Sigmoid colon (tissue), 7 donors: ENCODE measurements around the gene LAS1L. TPM values are rescaled to one million over a fixed set of nuclear protein-coding genes. Genes with fewer than 3 reads are reported as not detected.
"Not testable (repeated sequence)": the region's sequence is repeated elsewhere in the genome, so short reads cannot be mapped to it uniquely, and the experiment has no call there.

Source experiments
- DNase-seq: peaks from one replicate; pipeline ENCODE4 v3.0.0-alpha.2; 2019
- H3K27ac ChIP-seq, 4 donors: fragments of 200-600 bp; sonication (generic); one replicate each; pipeline ENCODE4 v1.5.1; 2016 to 2019; ENCODE audit warnings: mild to moderate bottlenecking in 1 of 4
- H3K27me3 ChIP-seq, 3 donors: fragments of 200-600 bp; sonication (generic); one replicate each; pipeline ENCODE4 v1.5.1; 2019; ENCODE audit warnings: mild to moderate bottlenecking in 1 of 3
- H3K36me3 ChIP-seq, 4 donors: fragments of 200-600 bp; sonication (generic); one replicate each; pipeline ENCODE4 v1.5.1; 2016 to 2019
- H3K4me1 ChIP-seq, 4 donors: fragments of 200-600 bp; sonication (generic); one replicate each; pipeline ENCODE4 v1.5.1; 2017 to 2019
- H3K4me3 ChIP-seq, 4 donors: fragments of 200-600 bp; sonication (generic); one replicate each; pipeline ENCODE4 v1.5.1; 2017 to 2019; ENCODE audit warnings: mild to moderate bottlenecking in 2 of 4, moderate library complexity in 1 of 4
- H3K9me3 ChIP-seq, 4 donors: fragments of 200-600 bp in 3 of 4; sonication (generic) in 3 of 4; one replicate each; pipeline versions ENCODE4 v1.5.1 to v1.6.1; 2013 to 2019
- EP300 ChIP-seq, 4 donors: sonication (generic); formaldehyde crosslinking; IDR thresholded peaks; one replicate each; pipeline ENCODE4 v1.6.1; 2017; ENCODE audit warnings: antibody characterized with exemption in 4 of 4
- POLR2A ChIP-seq, 2 donors: fragments of 450-650 bp; IDR thresholded peaks; one replicate each; pipeline ENCODE4 v1.6.1; 2016; ENCODE audit warnings: antibody characterized with exemption in 2 of 2, mild to moderate bottlenecking in 2 of 2, moderate library complexity in 2 of 2
- POLR2AphosphoS5 ChIP-seq, 4 donors: sonication (generic); formaldehyde crosslinking; IDR thresholded peaks; one replicate each; pipeline ENCODE4 v1.6.1; 2017; ENCODE audit warnings: antibody characterized with exemption in 4 of 4
- WGBS, 2 donors: extraction: QIAGEN DNeasy Blood & Tissue Kit; methylation state at CpG; one replicate each; pipeline ENCODE4 v1.1.7; 2013; 5-methylcytosine and 5-hydroxymethylcytosine counted together
- intact Hi-C: fragments of 100-400 bp; cut with DNase I; formaldehyde crosslinking; loops from one replicate; pipeline ENCODE4 v1.15.1; 2023
- polyA plus RNA-seq, 3 donors: library from polyadenylated mRNA; stranded (reverse); fragments of 200-250 nt; gene quantifications; one replicate each; pipeline ENCODE4 v1.2.3, GENCODE V29; 2013
- total RNA-seq, 4 donors: library from RNA; depleted of rRNA; stranded (reverse); fragments of >200 nt; gene quantifications; one replicate each; pipeline ENCODE4 v1.1.0, GENCODE V29; 2016
- TF ChIP-seq, protein P1 (sequence below), 4 experiments: fragments of 450-650 bp in 3 of 4; fragments of 200-600 bp in 1 of 4; IDR thresholded peaks; one replicate each; pipeline ENCODE4 v1.5.1; 2016 to 2019; ENCODE audit warnings: antibody characterized with exemption in 4 of 4, mild to moderate bottlenecking in 3 of 4, moderate library complexity in 2 of 4
- donor health status: healthy with polysubstance abuse.
- donor health status: Bipolar disorder and iron deficiency.
- donor health status: healthy.

The LAS1L gene
- total and polyA plus RNA-seq, 7 donors = 7.6 to 23.9 (median 21.2) TPM

DNA sequence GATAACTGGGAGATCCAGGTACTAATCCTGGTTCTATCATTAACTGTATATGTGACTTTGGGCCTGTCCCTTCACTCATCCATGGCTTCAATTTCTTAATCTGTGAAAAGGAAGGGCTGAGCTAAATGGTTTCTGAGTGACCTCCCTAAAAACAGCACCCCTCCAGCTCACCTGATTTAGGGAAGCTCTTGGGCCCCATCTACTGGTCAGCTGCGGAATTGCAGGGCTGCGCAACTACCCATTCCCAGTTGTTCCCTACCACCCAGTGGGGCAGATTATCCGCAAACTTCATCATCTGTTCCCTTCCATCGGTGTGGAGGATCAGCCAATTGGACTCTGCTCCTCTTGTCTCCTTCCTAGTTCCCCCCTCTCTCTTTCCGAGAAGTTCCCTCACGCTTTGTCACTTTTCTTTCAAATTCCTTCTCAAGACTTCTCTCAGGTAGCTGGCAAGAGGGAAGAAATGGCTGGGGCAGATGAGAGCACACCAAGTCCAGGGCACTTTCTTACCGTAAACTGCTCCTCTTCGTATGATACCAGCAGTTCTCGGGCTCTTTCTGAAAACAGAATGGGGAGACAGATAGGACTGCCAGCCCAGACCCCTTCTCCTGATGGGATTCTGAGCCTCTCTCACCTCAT is 5.8 kb downstream of the LAS1L start:
- TF ChIP-seq, protein P1, sequence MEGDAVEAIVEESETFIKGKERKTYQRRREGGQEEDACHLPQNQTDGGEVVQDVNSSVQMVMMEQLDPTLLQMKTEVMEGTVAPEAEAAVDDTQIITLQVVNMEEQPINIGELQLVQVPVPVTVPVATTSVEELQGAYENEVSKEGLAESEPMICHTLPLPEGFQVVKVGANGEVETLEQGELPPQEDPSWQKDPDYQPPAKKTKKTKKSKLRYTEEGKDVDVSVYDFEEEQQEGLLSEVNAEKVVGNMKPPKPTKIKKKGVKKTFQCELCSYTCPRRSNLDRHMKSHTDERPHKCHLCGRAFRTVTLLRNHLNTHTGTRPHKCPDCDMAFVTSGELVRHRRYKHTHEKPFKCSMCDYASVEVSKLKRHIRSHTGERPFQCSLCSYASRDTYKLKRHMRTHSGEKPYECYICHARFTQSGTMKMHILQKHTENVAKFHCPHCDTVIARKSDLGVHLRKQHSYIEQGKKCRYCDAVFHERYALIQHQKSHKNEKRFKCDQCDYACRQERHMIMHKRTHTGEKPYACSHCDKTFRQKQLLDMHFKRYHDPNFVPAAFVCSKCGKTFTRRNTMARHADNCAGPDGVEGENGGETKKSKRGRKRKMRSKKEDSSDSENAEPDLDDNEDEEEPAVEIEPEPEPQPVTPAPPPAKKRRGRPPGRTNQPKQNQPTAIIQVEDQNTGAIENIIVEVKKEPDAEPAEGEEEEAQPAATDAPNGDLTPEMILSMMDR (IDR thresholded peaks at IDR 0.05) = peak; percentile 41 to 84 (median 66)
- no peak for TF ChIP-seq POLR2A (IDR thresholded peaks at IDR 0.05)
- Histone ChIP-seq H3K36me3 (peaks cover 0 to 51% (median 7%) of the 10 kb centered on the region in 4 donors), H3K27ac (no peak overlapping the region), H3K9me3 (no peaks in the 10 kb centered on the region), H3K27me3 (no peaks in the 10 kb centered on the region), H3K4me3 (no peak overlapping the region), H3K4me1 (peaks cover 0 to 11% (median 10%) of the 10 kb centered on the region in 4 donors)
- WGBS, 2 donors = 58 to 59% methylated on average over 9 of the region's 9 CpGs
- intact Hi-C loops = loop anchor here (5.0 kb wide), 1 partner anchor 637 kb away; no protein-coding TSS in a partner anchor
- no peak for DNase-seq

DNA sequence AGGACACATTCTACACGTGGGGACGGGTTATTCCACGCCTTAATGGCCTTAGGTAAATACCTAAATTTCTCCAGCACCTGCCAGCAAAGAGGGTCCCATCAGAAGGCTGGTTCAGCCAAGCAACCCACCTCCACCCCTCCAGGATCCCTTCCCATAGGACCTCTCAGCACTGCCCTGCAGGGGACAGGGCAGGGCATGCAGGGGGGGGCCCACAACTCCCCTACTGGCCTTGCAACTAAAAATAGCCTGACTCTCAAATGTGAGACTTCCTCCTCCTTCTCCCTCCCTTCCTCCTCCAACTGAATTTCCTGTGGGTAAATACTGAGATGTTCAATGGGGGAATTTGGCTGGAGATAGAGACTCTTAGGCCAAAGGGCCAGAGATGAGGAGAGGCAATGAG is 6.3 kb downstream of the LAS1L start:
- TF ChIP-seq, protein P1 (IDR thresholded peaks at IDR 0.05) = no peak
- TF ChIP-seq EP300 (IDR thresholded peaks at IDR 0.05) (no peak), POLR2A (IDR thresholded peaks at IDR 0.05) (no peak), POLR2AphosphoS5 (IDR thresholded peaks at IDR 0.05) (no peak)
- peaks cover 0 to 5% (median 4%) of the 10 kb centered on the region in 4 donors for H3K4me1 ChIP-seq
- no peak for DNase-seq
- no peak overlapping the region for H3K27ac ChIP-seq
- intact Hi-C loops = loop anchor here (5.0 kb wide), 1 partner anchor 636 kb away; no protein-coding TSS in a partner anchor
- WGBS, 2 donors = 28 to 66% methylated on average over 3 of the region's 3 CpGs
- no peak overlapping the region for H3K4me3 ChIP-seq
- no peaks in the 10 kb centered on the region for H3K9me3 ChIP-seq
- H3K36me3 ChIP-seq = peaks cover 0 to 56% (median 9%) of the 10 kb centered on the region in 4 donors
- H3K27me3 ChIP-seq = no peaks in the 10 kb centered on the region

DNA sequence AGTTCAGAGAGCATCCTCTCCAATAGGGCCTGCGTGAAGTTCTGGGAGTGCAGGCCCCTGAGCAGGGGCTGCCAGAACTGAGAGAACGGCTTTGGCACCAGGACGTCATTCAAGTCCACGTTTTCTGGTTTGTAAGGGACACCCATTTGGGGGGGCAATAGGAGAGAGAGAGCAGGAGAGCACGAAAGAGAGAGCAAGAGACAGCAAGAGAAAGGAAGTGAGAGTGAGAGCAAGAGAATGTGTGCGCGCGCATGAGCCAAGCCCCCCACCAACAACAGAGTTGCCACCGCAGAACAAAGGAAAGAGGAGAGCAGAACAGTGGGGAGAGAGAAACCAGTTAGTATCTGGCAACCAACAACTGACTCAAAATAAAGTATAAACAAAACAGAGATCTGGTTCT is 10.4 kb downstream of the LAS1L start:
- Histone ChIP-seq H3K27ac (no peak overlapping the region), H3K4me1 (no peaks in the 10 kb centered on the region), H3K36me3 (peaks cover 0 to 68% (median 10%) of the 10 kb centered on the region in 4 donors), H3K27me3 (no peaks in the 10 kb centered on the region), H3K4me3 (no peak overlapping the region), H3K9me3 (no peaks in the 10 kb centered on the region)
- intact Hi-C loops = no loop called here
- no peak for DNase-seq
- TF ChIP-seq POLR2A (IDR thresholded peaks at IDR 0.05) = no peak
- no peak for TF ChIP-seq EP300 (IDR thresholded peaks at IDR 0.05)
- TF ChIP-seq, protein P1 (IDR thresholded peaks at IDR 0.05) = no peak
- no peak for TF ChIP-seq POLR2AphosphoS5 (IDR thresholded peaks at IDR 0.05)
- WGBS, 2 donors = 93 to 94% methylated on average over 9 of the region's 9 CpGs

DNA sequence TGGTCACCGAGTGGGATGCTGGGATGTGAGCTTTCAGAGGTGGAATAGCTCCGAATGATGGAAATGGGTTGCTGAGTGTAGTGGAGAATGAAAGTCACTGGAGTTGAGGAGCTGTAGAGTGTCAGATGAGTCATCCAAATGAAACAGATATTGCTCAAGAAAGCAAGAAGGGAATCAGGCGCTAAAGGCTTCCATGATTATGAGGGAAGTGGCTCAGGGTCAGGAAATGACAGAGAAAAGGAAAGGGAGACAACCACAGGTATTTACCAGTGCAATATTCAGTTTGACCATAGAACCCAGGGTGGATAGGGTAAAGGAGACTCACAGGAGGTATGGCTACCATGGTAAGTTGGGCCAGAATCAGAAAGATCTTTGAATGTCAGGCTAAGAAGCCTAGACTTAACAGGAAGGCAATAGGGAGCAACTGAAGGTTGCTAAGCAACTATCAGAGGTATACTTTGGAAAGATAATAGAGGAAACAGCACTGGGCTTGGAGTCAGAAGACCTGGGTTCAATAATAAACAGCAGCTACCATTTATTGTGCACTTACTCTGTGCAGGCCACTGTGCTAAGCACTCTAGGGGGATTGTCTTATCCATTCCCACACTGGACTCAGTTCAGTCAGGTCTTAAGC is 11.7 kb downstream of the LAS1L start:
- H3K4me1 ChIP-seq = no peaks in the 10 kb centered on the region
- H3K36me3 ChIP-seq = peaks cover 0 to 71% (median 10%) of the 10 kb centered on the region in 4 donors
- no peaks in the 10 kb centered on the region for H3K27me3 ChIP-seq
- intact Hi-C loops = no loop called here
- WGBS, 2 donors = 92 to 94% methylated on average over 3 of the region's 3 CpGs
- TF ChIP-seq EP300 (IDR thresholded peaks at IDR 0.05) (no peak), POLR2A (IDR thresholded peaks at IDR 0.05) (no peak), POLR2AphosphoS5 (IDR thresholded peaks at IDR 0.05) (no peak)
- TF ChIP-seq, protein P1 (IDR thresholded peaks at IDR 0.05) = no peak
- H3K27ac ChIP-seq = no peak overlapping the region
- no peaks in the 10 kb centered on the region for H3K9me3 ChIP-seq
- DNase-seq = no peak
- no peak overlapping the region for H3K4me3 ChIP-seq

DNA sequence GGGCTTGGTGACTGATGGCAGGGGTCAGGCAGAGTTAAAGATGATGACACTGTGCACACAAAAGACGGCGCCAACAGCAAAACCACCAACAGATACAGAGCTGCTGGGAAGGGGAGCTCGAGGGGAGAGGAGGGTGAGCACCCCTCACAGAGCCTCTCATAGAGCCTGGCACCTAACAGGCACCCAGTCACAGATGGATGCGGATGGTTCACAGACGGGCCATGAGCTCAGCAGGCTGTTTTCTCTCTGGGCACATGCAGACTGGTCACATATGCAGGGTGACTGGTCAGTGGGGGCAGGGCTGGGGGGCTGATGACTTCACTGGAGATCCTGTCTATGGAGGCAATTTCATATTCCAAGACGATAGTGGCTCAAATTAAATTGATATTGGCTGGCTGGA is 15.1 kb downstream of the LAS1L start:
- H3K27me3 ChIP-seq, H3K27ac ChIP-seq, H3K4me3 ChIP-seq, H3K9me3 ChIP-seq, DNase-seq, intact Hi-C loops, H3K4me1 ChIP-seq: not testable (repeated sequence)
- peaks cover 0 to 50% (median 6%) of the 10 kb centered on the region in 4 donors for H3K36me3 ChIP-seq
- WGBS, 2 donors = 93 to 97% methylated on average over 3 to 4 of the region's 6 CpGs

DNA sequence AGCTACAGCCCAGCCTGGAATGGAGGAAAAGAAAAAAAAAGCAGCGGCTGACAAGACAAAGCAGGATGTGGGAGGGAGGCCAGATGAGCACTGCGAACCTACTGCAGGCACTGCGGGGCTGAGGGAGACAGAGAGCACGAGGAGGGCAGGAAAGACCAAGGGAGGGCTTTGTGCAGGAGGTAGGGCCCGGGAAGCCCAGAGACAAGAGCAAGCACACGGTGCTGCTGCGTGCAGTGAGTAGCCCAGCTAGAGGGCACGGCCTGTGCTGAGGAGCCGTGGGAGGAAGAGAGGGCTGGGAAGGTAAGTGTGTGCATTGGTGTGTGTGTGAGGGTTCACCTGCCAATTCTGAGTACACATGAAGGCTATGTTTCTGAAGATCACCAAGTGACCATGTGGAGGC is 15.6 kb downstream of the LAS1L start:
- peaks cover 0 to 48% (median 6%) of the 10 kb centered on the region in 4 donors for H3K36me3 ChIP-seq
- intact Hi-C loops, H3K4me1 ChIP-seq, H3K4me3 ChIP-seq, DNase-seq, H3K9me3 ChIP-seq, H3K27ac ChIP-seq, H3K27me3 ChIP-seq: not testable (repeated sequence)
- WGBS, 2 donors = 90 to 96% methylated on average over 4 of the region's 9 CpGs
